IPS-18c (cell line): Measurements from ENCODE around the gene PDE7B.
"Not testable (repeated sequence)": the region's sequence is repeated elsewhere in the genome, so short reads cannot be mapped to it uniquely, and the experiment has no call there.

Experiments used
- H3K4me3 ChIP-seq: 2 replicates; pipeline ENCODE4 v1.7.0; 2013; ENCODE audit warnings: low read depth, mild to moderate bottlenecking, low read length, moderate library complexity; ENCODE audit not compliant: insufficient read depth
- H3K9me3 ChIP-seq: one replicate; pipeline ENCODE4 v1.6.1; 2013; ENCODE audit warnings: mild to moderate bottlenecking, low read length, moderate library complexity; ENCODE audit not compliant: control insufficient read depth, insufficient read depth

Gene PDE7B

DNA sequence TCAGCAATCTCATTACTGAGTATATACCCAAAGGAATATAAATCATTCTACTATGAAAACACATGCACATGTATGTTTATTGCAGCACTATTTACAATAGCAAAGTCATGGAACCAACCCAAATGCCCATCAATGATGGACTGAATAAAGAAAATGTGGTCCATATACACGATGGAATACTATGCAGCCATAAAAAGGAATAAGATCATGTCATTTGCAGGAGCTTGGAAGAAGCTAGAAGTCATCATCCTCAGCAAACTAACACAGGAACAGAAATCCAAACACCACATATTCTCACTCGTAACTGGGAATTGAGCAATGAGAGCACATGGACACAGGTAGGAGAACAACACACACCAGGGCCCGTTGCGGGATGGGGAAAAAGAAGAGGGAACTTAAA is 373.5 kb downstream of the PDE7B start:
- not testable (repeated sequence) for H3K4me3 ChIP-seq, H3K9me3 ChIP-seq

DNA sequence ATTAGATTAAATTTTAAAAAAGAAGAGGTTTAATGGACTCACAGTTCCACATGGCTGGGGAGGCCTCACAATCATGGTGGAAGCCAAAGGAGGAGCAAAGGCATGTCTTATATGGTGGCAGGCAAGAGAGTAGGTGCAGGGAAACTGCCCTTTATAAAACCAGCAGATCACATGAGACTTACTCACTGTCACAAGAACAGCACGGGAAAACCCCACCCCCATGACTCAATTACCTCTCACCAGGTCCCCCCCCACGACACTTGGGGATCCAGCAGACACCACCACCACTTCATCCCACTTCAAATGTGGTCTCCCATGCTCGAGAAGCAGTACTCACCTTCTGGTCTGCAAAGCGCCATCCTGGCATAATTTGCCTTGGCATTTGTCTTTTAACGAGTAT is 374.0 kb downstream of the PDE7B start:
- H3K4me3 ChIP-seq = no peak overlapping the region
- H3K9me3 ChIP-seq = no peaks in the 10 kb centered on the region

DNA sequence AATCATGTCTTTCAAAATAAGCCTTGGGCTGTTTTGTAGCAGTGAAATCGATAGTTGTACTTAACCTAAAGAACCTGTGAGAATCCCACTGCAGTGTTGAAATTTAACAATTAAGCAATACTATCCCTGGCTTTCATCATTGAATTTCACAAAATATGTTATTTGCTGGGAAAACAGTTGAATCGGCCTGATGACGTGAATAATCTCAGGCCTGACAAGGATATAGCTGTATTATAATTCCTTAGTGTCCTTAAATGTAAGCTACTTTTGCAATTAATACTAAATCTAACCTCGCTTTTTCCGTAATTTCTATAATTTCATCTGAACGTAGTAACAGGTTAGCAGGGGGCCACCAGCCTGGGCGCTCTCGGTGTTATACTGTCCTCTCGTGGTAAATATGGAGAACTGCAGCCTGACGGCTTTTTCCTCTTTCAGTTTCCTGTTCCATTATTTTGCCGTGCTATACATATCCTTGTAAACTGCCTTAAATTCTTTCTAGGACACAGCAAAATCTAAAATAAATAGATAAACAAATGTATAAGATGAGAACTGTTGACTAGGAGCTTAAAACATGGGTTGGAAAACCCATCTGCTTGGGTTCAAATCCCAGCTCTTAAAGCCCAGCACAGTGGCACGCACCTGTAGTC is 374.6 kb downstream of the PDE7B start:
- no peak overlapping the region for H3K4me3 ChIP-seq
- H3K9me3 ChIP-seq = no peaks in the 10 kb centered on the region

DNA sequence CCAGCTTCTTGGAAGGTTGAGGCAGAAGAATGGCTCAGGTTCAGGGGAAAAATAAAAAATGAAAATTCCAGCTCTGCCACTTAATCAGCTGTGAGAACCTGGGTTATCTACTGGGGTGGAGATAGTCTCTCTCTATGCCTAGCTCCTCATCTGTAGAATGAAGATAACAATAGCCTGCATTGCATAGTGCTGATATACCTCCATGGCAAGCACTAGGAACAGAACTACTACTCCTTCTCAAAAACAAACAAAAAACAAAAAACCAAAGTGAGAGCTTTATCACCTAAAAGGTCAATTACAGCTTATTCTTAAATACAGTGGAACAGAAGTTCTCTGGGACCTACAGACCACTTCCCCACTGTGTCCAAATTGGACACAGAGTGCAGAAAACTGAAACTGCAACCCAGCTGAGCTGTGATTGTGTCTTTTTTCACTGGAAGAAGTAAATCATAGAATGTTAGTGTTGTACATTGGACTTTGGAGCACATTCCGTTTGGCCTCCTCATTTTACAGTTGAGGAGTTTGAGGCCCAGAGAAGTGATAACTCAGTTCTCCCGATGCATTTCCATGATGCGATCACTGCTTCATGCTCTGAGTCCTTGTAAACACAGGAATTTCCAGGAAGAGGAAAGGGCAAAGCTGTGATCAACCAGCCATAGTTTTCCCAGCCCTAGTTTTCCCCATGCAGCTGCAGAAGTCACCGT is 375.3 kb downstream of the PDE7B start:
- no peak overlapping the region for H3K4me3 ChIP-seq
- H3K9me3 ChIP-seq = no peaks in the 10 kb centered on the region

DNA sequence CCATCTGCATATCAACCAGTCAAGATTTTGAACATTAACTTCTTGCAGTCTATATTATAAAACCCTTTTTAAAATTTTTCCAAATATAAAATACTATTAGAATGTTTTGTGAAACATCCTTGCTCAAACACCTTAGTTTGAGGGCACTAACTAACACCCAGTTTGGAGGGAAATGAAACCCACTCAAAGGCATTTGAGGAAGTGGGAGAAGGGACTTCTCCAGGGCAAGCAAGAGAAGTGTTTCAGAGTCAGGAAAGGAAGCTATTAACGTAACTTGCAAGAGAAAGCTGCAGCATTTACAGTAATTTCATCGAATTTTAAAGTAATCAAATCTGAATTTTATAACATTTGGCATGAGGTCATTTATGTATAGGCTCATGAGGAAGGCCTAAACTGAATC is 377.3 kb downstream of the PDE7B start:
- Histone ChIP-seq H3K4me3 (no peak overlapping the region), H3K9me3 (no peaks in the 10 kb centered on the region)

- H3K9me3 ChIP-seq = no peaks in the 10 kb centered on the region
- no peak overlapping the region for H3K4me3 ChIP-seq
These were observed 378.8 kb downstream of the PDE7B start for GRCh38 chr6:136230219-136230853.

DNA sequence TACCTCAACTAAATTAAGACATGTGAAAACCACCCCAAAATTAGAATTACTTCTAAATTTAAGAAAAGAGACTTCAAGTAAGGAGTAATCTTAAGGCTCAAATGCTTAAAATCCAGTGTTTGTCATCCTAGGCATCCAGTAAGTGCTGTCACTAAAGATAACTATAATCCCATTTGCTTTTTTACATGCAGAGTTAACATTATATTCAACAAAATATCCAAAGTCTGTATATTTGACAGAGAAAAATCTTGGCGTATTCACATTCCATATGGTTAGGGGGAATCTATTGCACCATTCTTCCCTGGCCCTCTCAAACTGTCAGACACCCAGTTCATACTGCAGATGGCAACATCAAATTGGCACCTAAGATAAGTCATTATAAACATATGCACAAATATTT is 381.2 kb downstream of the PDE7B start:
- Histone ChIP-seq H3K4me3 (no peak overlapping the region), H3K9me3 (no peaks in the 10 kb centered on the region)

GRCh38 chr6:136235233-136235564 is 383.7 kb downstream of the PDE7B start:
- Histone ChIP-seq H3K4me3 (no peak overlapping the region), H3K9me3 (no peaks in the 10 kb centered on the region)

DNA sequence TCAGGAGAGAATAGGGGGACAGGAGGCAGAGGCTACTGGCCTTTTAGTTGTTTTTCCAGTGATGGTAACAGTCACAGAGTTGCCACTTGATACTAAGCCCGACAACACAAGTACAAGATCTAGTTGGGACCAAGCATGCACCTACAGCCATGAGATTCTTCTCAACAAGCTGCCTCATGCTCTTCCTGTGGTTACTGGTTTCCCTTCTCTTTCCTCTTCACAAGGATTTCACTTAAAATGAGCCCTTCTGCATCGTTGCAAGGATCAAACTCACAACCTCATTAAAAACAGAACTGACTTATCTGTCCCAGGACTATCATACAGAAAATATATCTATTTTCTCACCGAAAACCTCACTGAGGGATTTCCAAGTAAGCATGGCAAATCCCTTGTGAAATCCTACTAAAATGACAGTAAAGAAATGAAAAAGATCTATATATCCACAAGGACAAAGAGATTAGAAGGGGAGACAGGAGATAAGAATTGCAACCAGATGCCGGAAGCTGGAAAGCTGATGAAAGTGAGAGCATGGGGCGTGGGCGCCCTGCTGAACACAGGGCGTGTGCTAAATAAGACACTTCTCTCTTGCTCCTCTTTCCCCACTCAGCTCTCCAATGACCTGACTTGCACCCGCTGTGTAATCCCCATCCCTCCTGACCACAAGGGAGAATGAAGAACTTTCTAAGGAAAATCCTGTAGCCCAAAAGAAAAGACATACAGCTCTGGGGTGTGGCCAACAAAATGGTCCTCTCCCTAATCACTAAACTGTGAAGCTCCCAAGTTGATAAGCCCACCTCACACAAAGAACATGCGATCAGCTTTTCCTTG is 385.2 kb downstream of the PDE7B start:
- Histone ChIP-seq H3K4me3 (no peak overlapping the region), H3K9me3 (no peaks in the 10 kb centered on the region)

DNA sequence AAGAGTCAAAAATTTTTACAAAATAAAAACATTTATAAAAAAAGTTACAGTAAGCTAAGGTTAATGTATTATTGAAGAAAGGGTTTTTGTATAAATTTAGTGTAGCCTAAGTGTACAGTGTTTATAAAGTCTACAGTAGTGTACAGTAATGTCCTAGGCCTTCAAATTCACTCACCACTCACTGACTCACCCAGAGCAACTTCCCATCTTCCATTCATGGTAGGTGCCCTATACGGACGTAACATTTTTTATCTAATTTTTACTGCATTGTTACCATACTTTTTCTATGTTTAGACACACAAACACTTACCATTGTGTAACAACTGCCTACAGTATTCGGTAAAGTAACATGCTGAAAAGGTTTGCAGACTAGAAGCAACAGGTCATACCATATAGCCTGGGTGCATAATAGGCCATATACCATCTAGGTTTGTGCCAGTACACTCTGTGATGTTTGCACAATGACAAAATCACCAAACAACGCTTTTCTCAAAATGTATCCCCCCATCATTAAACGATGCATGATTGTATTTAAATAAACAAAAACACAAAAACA is 392.6 kb downstream of the PDE7B start:
- Histone ChIP-seq H3K9me3 (no peaks in the 10 kb centered on the region), H3K4me3 (no peak overlapping the region)
